B cell (primary cell): ENCODE measurements around the gene ROR2. TPM values are rescaled to one million over a fixed set of nuclear protein-coding genes. Genes with fewer than 3 reads are reported as not detected.

ENCODE experiments used
- ATAC-seq: fragments of 200-7000 bp; cut with Tn5 transposase; one replicate; pipeline ENCODE4 v1.10.0; 2021; ENCODE audit warnings: low read depth, mild to moderate bottlenecking, moderate number of reproducible peaks, moderate library complexity
- CTCF ChIA-PET: fragments of 350-600 bp; sonication (Branson Sonifier 250); formaldehyde crosslinking; loops from one replicate; lab custom pipeline; 2021; ENCODE audit warnings: antibody characterized with exemption, inconsistent platforms; lab: Charles Lee
- POLR2A ChIA-PET: fragments of 350-600 bp; sonication (Branson Sonifier 250); formaldehyde crosslinking; loops from one replicate; lab custom pipeline; 2021; ENCODE audit warnings: antibody characterized with exemption; lab: Charles Lee
- DNase-seq: peaks from one replicate; pipeline ENCODE4 v3.0.0; 2013
- H2AFZ ChIP-seq: 2 replicates; pipeline ENCODE4 v1.6.1; 2012; ENCODE audit warnings: mild to moderate bottlenecking, low read depth, low read length; ENCODE audit not compliant: insufficient read depth, poor library complexity, severe bottlenecking
- H3K27ac ChIP-seq, 2 donors: 1 replicate in 1 of 2; 2 replicates in 1 of 2; pipeline ENCODE4 v1.5.1; 2012 to 2013; ENCODE audit warnings: low read length in 2 of 2, mild to moderate bottlenecking in 2 of 2, moderate library complexity in 1 of 2
- H3K27me3 ChIP-seq, 4 experiments: fragments of 200-600 bp in 1 of 4; sonication (generic) in 1 of 4; replicated peaks in 1 of 4; 1 replicate in 2 of 4; 2 replicates in 2 of 4; pipeline versions ENCODE4 v1.6.1 to v1.7.0; 2013 to 2016; ENCODE audit warnings: low read length in 3 of 4, mild to moderate bottlenecking in 2 of 4, mixed read lengths in 1 of 4, moderate library complexity in 1 of 4; ENCODE audit not compliant: insufficient read depth in 4 of 4, control insufficient read depth in 3 of 4; ENCODE audit errors: control extremely low read depth in 1 of 4
- H3K36me3 ChIP-seq, 2 experiments: replicated peaks in 1 of 2; 1 replicate in 1 of 2; 2 replicates in 1 of 2; pipeline versions ENCODE4 v1.6.1 to v1.7.1; 2013; ENCODE audit warnings: low read length in 1 of 2; ENCODE audit not compliant: insufficient read depth in 2 of 2, control insufficient read depth in 1 of 2; ENCODE audit errors: control extremely low read depth in 1 of 2, extremely low read depth in 1 of 2
- H3K4me1 ChIP-seq, 2 donors: fragments of 200-600 bp in 1 of 2; sonication (generic) in 1 of 2; 1 replicate in 1 of 2; 2 replicates in 1 of 2; pipeline versions ENCODE4 v1.5.1 to v1.6.1; 2013 to 2017; ENCODE audit warnings: low read length in 2 of 2; ENCODE audit not compliant: control insufficient read depth in 2 of 2, insufficient read depth in 2 of 2
- H3K4me2 ChIP-seq: replicated peaks from 2 replicates; pipeline ENCODE3; 2012; ENCODE audit warnings: mild to moderate bottlenecking, low read depth, low read length; ENCODE audit not compliant: poor library complexity, severe bottlenecking
- H3K4me3 ChIP-seq, 5 experiments: fragments of 200-600 bp in 1 of 5; sonication (generic) in 1 of 5; 1 replicate in 3 of 5; 2 replicates in 2 of 5; pipeline versions ENCODE4 v1.5.1 to v1.7.0; 2011 to 2016; ENCODE audit warnings: low read length in 4 of 5, mild to moderate bottlenecking in 4 of 5, low read depth in 2 of 5, control low read depth in 1 of 5, moderate library complexity in 1 of 5; ENCODE audit not compliant: insufficient read depth in 1 of 5; ENCODE audit errors: control extremely low read depth in 1 of 5, extremely low read depth in 1 of 5
- H3K79me2 ChIP-seq: fragments of 200-600 bp; sonication (generic); one replicate; pipeline ENCODE4 v1.6.0; 2016; ENCODE audit warnings: low read length; ENCODE audit not compliant: control insufficient read depth, insufficient read depth
- H3K9ac ChIP-seq: fragments of 200-600 bp; sonication (generic); 2 replicates; pipeline ENCODE4 v1.6.1; 2017; ENCODE audit warnings: mild to moderate bottlenecking, low read length, moderate library complexity
- H3K9me3 ChIP-seq, 3 donors: one replicate each; pipeline versions ENCODE4 v1.6.1 to v1.7.1; 2013; ENCODE audit warnings: low read length in 2 of 3; ENCODE audit not compliant: control insufficient read depth in 2 of 3, insufficient read depth in 1 of 3; ENCODE audit errors: control extremely low read depth in 1 of 3
- H4K20me1 ChIP-seq: 2 replicates; pipeline ENCODE4 v1.6.0; 2012; ENCODE audit warnings: mild to moderate bottlenecking, low read length; ENCODE audit not compliant: insufficient read depth, control insufficient read depth, poor library complexity, severe bottlenecking
- H3K27ac Mint-ChIP-seq: one replicate; pipeline ENCODE4 v1.8.0; 2021; ENCODE audit warnings: mixed read lengths
- H3K27me3 Mint-ChIP-seq: one replicate; pipeline ENCODE4 v1.8.0; 2021; ENCODE audit warnings: mixed read lengths
- H3K4me1 Mint-ChIP-seq: one replicate; pipeline ENCODE4 v1.8.0; 2021; ENCODE audit warnings: mixed read lengths
- H3K4me3 Mint-ChIP-seq: one replicate; pipeline ENCODE4 v1.8.0; 2021; ENCODE audit warnings: mixed read lengths
- H3K9me3 Mint-ChIP-seq: one replicate; pipeline ENCODE4 v1.8.0; 2022; ENCODE audit warnings: mixed read lengths; ENCODE audit not compliant: insufficient read depth
- EZH2 ChIP-seq: IDR thresholded peaks from 2 replicates; pipeline ENCODE4 v1.6.1; 2012; ENCODE audit warnings: borderline replicate concordance, low read depth, mild to moderate bottlenecking, moderate library complexity, low read length; ENCODE audit not compliant: insufficient read depth, poor library complexity, severe bottlenecking
- WGBS: methylation state at CpG from one replicate; pipeline ENCODE4 v1.1.5; 2013; ENCODE audit warnings: missing lambda C conversion rate; ENCODE audit not compliant: insufficient coverage; 5-methylcytosine and 5-hydroxymethylcytosine counted together
- intact Hi-C: fragments of 100-400 bp; cut with micrococcal nuclease; formaldehyde crosslinking; loops from one replicate; pipeline ENCODE4 v1.10.0; 2022
- polyA plus RNA-seq: library from polyadenylated mRNA; depleted of rRNA; stranded (reverse); fragments of >200 nt; gene quantifications from 2 replicates; pipeline ENCODE4 v1.2.3, GENCODE V29; 2012
- total RNA-seq, 2 donors: library from RNA; stranded (reverse); fragments of 120-200 nt in 1 of 2; gene quantifications; 1 replicate in 1 of 2; 2 replicates in 1 of 2; pipeline versions ENCODE4 v1.2.3 to v1.2.4, GENCODE V29; 2013 to 2022
- TF ChIP-seq, protein P1 (sequence below): fragments of 200-600 bp; IDR thresholded peaks from one replicate; pipeline ENCODE4 v1.8.0; 2022; ENCODE audit warnings: antibody characterized with exemption, mild to moderate bottlenecking

ROR2 gene
- total and polyA plus RNA-seq, 2 donors (not counting 1 experiment from before 2014, with no cell fraction given), result 0.21 to 0.49 TPM

DNA sequence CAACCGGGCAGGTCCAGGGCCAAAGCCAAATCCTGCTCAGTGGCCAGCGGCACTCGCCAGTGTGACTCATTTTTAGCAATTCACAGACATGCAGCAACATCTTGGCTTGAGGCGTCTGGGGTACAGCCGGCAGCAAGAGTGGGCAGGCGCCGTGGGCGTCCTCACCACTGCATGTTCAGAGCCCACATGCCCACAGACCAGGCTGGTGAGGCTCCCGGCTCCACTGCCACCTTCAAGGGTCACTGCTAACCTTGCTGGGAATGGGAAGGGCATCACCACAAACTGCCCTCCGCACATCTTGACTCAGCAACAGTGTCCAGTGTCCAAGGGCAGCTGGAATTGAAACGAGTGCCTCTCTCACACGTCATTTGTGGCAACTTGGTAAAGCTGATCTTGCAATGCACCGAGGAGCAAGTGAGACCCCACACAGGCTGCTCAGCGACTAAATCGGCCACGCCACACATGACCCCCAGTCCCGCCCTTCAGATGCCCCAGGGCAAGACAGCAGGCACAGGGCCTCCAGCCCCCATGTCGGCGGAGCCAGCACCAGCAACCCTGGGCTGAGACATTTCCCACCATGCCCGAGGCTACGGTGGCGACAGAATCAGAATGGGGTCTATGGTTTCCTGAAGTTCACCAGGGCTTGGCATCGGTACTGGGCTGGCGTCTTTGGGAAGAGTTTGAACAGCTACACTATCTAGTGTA lies 140.3 kb downstream of the ROR2 start:
- Histone ChIP-seq H3K9ac (no peak overlapping the region), H2AFZ (no peak overlapping the region), H3K9me3 (no peaks in the 10 kb centered on the region), H3K27me3 (no peaks in the 10 kb centered on the region), H3K4me3 (no peak overlapping the region), H4K20me1 (no peaks in the 10 kb centered on the region), H3K36me3 (no peaks in the 10 kb centered on the region), H3K4me1 (no peaks in the 10 kb centered on the region), H3K27ac (no peak overlapping the region), H3K79me2 (no peaks in the 10 kb centered on the region), H3K4me2 (no peak overlapping the region)
- WGBS, result 92% methylated on average over 24 of the region's 24 CpGs
- no peak overlapping the region for H3K4me3 Mint-ChIP-seq
- ChIA-PET CTCF (no interaction called here), POLR2A (no interaction called here)
- DNase-seq (no peak), ATAC-seq (no peak)
- peaks cover 4% of the 10 kb centered on the region for H3K27me3 Mint-ChIP-seq
- H3K9me3 Mint-ChIP-seq, result no peaks in the 10 kb centered on the region
- H3K27ac Mint-ChIP-seq, result no peak overlapping the region
- H3K4me1 Mint-ChIP-seq, result no peaks in the 10 kb centered on the region
- intact Hi-C loops, result no loop called here
- TF ChIP-seq EZH2, result no peak
- TF ChIP-seq, protein P1, sequence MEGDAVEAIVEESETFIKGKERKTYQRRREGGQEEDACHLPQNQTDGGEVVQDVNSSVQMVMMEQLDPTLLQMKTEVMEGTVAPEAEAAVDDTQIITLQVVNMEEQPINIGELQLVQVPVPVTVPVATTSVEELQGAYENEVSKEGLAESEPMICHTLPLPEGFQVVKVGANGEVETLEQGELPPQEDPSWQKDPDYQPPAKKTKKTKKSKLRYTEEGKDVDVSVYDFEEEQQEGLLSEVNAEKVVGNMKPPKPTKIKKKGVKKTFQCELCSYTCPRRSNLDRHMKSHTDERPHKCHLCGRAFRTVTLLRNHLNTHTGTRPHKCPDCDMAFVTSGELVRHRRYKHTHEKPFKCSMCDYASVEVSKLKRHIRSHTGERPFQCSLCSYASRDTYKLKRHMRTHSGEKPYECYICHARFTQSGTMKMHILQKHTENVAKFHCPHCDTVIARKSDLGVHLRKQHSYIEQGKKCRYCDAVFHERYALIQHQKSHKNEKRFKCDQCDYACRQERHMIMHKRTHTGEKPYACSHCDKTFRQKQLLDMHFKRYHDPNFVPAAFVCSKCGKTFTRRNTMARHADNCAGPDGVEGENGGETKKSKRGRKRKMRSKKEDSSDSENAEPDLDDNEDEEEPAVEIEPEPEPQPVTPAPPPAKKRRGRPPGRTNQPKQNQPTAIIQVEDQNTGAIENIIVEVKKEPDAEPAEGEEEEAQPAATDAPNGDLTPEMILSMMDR, result no peak

GRCh38 chr9:91807643-91808246 lies 142.3 kb downstream of the ROR2 start:
- Histone ChIP-seq H3K9me3 (no peaks in the 10 kb centered on the region), H3K36me3 (no peaks in the 10 kb centered on the region), H3K79me2 (no peaks in the 10 kb centered on the region), H3K4me1 (no peaks in the 10 kb centered on the region), H3K27me3 (no peaks in the 10 kb centered on the region), H3K4me2 (no peak overlapping the region), H3K4me3 (no peak overlapping the region), H3K27ac (no peak overlapping the region), H4K20me1 (no peaks in the 10 kb centered on the region), H3K9ac (no peak overlapping the region), H2AFZ (no peak overlapping the region)
- WGBS, result 87% methylated on average over 2 of the region's 8 CpGs
- Mint-ChIP-seq H3K4me1 (no peaks in the 10 kb centered on the region), H3K4me3 (no peak overlapping the region), H3K9me3 (no peaks in the 10 kb centered on the region), H3K27ac (no peak overlapping the region), H3K27me3 (peaks cover 4% of the 10 kb centered on the region)
- ChIA-PET POLR2A (no interaction called here), CTCF (no interaction called here)
- intact Hi-C loops, result no loop called here
- TF ChIP-seq EZH2, result no peak
- TF ChIP-seq, protein P1, result no peak
- DNase-seq, result no peak
- no peak for ATAC-seq
